ENCODE results near the gene SEC14L2. TPM values are rescaled to one million over a fixed set of nuclear protein-coding genes. Genes with fewer than 3 reads are reported as not detected.

SEC14L2 gene
- total and polyA plus RNA-seq, 10 of the 15 experiments (the other 5 are each of a cell fraction or from before 2014, with no cell fraction given) = 0.08 to 4.0 (median 0.48) TPM

DNA sequence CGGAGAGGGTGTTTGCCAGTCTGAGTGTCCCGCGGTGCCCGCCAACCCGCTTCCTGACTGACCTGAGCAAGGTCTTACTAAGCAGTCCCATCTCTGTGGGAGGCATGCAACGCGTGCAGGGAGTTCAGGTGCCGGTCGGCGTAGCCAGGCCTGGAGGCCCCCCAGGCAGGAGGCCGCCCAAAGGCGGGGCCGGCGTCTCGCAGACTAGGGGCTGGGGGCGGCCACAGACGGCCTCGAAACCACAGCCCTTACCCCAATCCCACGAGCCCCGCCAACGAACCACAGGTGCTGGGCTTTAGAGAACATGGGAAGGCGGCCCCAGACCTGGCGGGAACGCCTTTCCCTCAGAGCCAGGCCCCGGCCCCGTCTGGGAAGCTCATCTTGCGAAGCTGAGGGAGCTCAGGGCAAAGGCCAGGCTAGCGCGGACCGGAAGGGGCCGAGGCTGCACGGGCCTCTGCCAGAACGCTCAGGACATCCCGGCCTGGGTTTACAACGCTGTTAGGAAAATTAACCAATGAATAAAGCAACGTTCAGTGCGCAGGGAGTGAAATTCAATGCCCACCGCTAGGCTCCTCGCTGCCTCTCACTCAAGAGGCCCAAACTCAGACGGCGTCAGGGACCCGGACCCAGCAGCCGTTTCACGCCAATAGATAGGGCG lies 26.6 kb downstream of the SEC14L2 start:
- Histone ChIP-seq H2AFZ (ENCODE audit: control insufficient read depth, low read depth, low read length) (peak overlapping the region; percentile 84), H3K9me3 (replicated peaks; ENCODE audit: control insufficient read depth, insufficient read depth, low read length) (no peaks in the 10 kb centered on the region; the same call in 2 of the 3 replicates), H3K27ac (ENCODE audit: control insufficient read depth, insufficient read depth) (peak overlapping the region; percentile 91), H3K4me1 (ENCODE audit: control insufficient read depth, insufficient read depth, low read length) (peaks cover 22% of the 10 kb centered on the region), H3K4me3 (peak overlapping the region; percentile 86), H4K20me1 (ENCODE audit: control insufficient read depth, insufficient read depth) (no peaks in the 10 kb centered on the region), H3K4me2 (ENCODE audit: control insufficient read depth, insufficient read depth) (peak overlapping the region; percentile 83), H3K9ac (ENCODE audit: control insufficient read depth, insufficient read depth, low read length) (peak overlapping the region; percentile 87), H3K36me3 (ENCODE audit: control insufficient read depth in 2 of 2, insufficient read depth in 2 of 2, low read length in 1 of 2) (peaks cover 0 to 21% of the 10 kb centered on the region in 2 experiments; a peak in 2 of 4 replicates), H3K79me2 (ENCODE audit: control insufficient read depth, insufficient read depth, low read length) (peaks cover 45% of the 10 kb centered on the region), H3K27me3 (replicated peaks in 1 of 2; ENCODE audit: control insufficient read depth in 2 of 2, insufficient read depth in 2 of 2, low read length in 1 of 2) (no peaks in the 10 kb centered on the region)
- RAD21 ChIA-PET (ENCODE audit: unreplicated experiment) = interaction anchor here (1.0 to 7.3 kb wide), 12 partner anchors 9 to 332 kb away, joined by 3 to 137 read pairs (median 6); partner anchors contain the start of genes CASTOR1, CCDC157, RNF215 and SEC14L2
- under 1% methylated on average over 45 of the region's 45 CpGs for WGBS (ENCODE audit: insufficient coverage, insufficient replicate concordance, low lambda C conversion rate, missing lambda C conversion rate)
- SMC1A ChIA-PET (ENCODE audit: uncharacterized antibody, unreplicated experiment) = interaction anchor here (0.9 to 6.0 kb wide), 19 partner anchors 11 to 184 kb away, joined by 3 to 69 read pairs (median 5); partner anchors contain the start of genes CASTOR1, SEC14L2 and TCN2
- BruUV-seq (replicated peaks) = TSS peak; percentile 55
- ATAC-seq (peak; percentile 51), FAIRE-seq (no peak), DNase-seq (ENCODE audit: low read depth, low spot score) (no peak)
- intact Hi-C loops (cut with micrococcal nuclease; ENCODE audit: unreplicated experiment) = no loop called here
- POLR2A ChIA-PET = interaction anchor here (0.6 to 6.4 kb wide), 26 partner anchors 9 to 313 kb away, joined by 3 to 60 read pairs (median 4); partner anchors contain the start of genes CCDC157, RNF215, SEC14L2 and SF3A1
- in situ Hi-C loops (cut with MboI) = no loop called here
- CTCF ChIA-PET = interaction anchor here (0.6 to 7.5 kb wide), 15 partner anchors 10 to 182 kb away, joined by 3 to 172 read pairs (median 4); partner anchors contain the start of genes CASTOR1, CCDC157, RNF215 and SEC14L2
- TF ChIP-seq, protein P1, sequence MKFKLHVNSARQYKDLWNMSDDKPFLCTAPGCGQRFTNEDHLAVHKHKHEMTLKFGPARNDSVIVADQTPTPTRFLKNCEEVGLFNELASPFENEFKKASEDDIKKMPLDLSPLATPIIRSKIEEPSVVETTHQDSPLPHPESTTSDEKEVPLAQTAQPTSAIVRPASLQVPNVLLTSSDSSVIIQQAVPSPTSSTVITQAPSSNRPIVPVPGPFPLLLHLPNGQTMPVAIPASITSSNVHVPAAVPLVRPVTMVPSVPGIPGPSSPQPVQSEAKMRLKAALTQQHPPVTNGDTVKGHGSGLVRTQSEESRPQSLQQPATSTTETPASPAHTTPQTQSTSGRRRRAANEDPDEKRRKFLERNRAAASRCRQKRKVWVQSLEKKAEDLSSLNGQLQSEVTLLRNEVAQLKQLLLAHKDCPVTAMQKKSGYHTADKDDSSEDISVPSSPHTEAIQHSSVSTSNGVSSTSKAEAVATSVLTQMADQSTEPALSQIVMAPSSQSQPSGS (IDR thresholded peaks at IDR 0.05; ENCODE audit: low read length) = no peak
- TF ChIP-seq TCF3 (IDR thresholded peaks at IDR 0.05; ENCODE audit: borderline replicate concordance, insufficient read depth, low read depth, low read length) = no peak
- no peak for TF ChIP-seq HDGF (IDR thresholded peaks at IDR 0.05)
- no peak for TF ChIP-seq ZNF217 (IDR thresholded peaks at IDR 0.05)
- no peak for TF ChIP-seq TBL1XR1 (IDR thresholded peaks at IDR 0.05; ENCODE audit: low read depth, low read length)
- no peak for TF ChIP-seq ZBTB4 (CRISPR knock-in tag; IDR thresholded peaks at IDR 0.05)
- TF ChIP-seq SMAD1 (IDR thresholded peaks at IDR 0.05; ENCODE audit: low read depth, partially characterized antibody) = peak; percentile 76
- TF ChIP-seq SMARCA5 (IDR thresholded peaks at IDR 0.05) = no peak
- no peak for TF ChIP-seq TAF1 (IDR thresholded peaks at IDR 0.05; ENCODE audit: borderline replicate concordance, low read depth, low read length)
- TF ChIP-seq POU2F2 (IDR thresholded peaks at IDR 0.05; ENCODE audit: borderline replicate concordance, low read depth, low read length) = no peak; the same call in 2 of the 3 replicates
- TF ChIP-seq KLF5 (IDR thresholded peaks at IDR 0.05; ENCODE audit: partially characterized antibody) = no peak
- TF ChIP-seq JUND (IDR thresholded peaks at IDR 0.05; ENCODE audit: low read depth, low read length) = no peak
- TF ChIP-seq HDAC2 (IDR thresholded peaks at IDR 0.05) = no peak
- no peak for TF ChIP-seq CHD4 (IDR thresholded peaks at IDR 0.05)
- 0 out of 2 replicates have a peak, but pooled peaks have one; percentile 25 for TF ChIP-seq CHD1 (IDR thresholded peaks at IDR 0.05; ENCODE audit: low read depth, low read length)
- peak; percentile 83; the same call in 1 of the 2 replicates for TF ChIP-seq POLR2AphosphoS5 (IDR thresholded peaks at IDR 0.05; ENCODE audit: low read length)
- TF ChIP-seq NBN (IDR thresholded peaks at IDR 0.05) = no peak
- peak; percentile 64; the same call in 1 of the 2 replicates for TF ChIP-seq LARP7 (IDR thresholded peaks at IDR 0.05)
- no peak for TF ChIP-seq MEF2B (IDR thresholded peaks at IDR 0.05; ENCODE audit: partially characterized antibody, poor library complexity, severe bottlenecking)
- TF ChIP-seq EZH2 (IDR thresholded peaks at IDR 0.05; ENCODE audit: borderline replicate concordance, control insufficient read depth, low read depth, low read length) = no peak

Data from GM12878 (cell line).